ENCODE measurements around the gene CELF2.
A peak's percentile ranks its signal among the peaks of the same experiment; 100 is the strongest.
"Not testable (repeated sequence)": the region's sequence is repeated elsewhere in the genome, so short reads cannot be mapped to it uniquely, and the experiment has no call there.

The CELF2 gene

GRCh38 chr10:11017570-11018431 is at the start of gene CELF2:
CELF2 (plus strand) TSS chr10:11017872; CDS start chr10:11018090, 218 bp downstream.
- DNase-seq: peak; percentile 39

- DNase-seq: no peak
Measured at GRCh38 chr10:10968257-10968588, 49.4 kb upstream of the CELF2 start.

- DNase-seq: no peak
Measured at GRCh38 chr10:10973310-10973709, 44.4 kb upstream of the CELF2 start.

GRCh38 chr10:10975647-10976046 is 42.0 kb upstream of the CELF2 start:
- DNase-seq: no peak

- DNase-seq: no peak
Measured at GRCh38 chr10:10976652-10977051, 41.0 kb upstream of the CELF2 start.

- DNase-seq: no peak
Measured at GRCh38 chr10:10977226-10977956, 40.3 kb upstream of the CELF2 start.

- no peak for DNase-seq
Measured at GRCh38 chr10:10977978-10978377, 39.7 kb upstream of the CELF2 start.

GRCh38 chr10:10985361-10985760 is 32.3 kb upstream of the CELF2 start:
- DNase-seq: no peak

GRCh38 chr10:10986606-10987005 is 31.1 kb upstream of the CELF2 start:
- no peak for DNase-seq

- DNase-seq: no peak
Measured at GRCh38 chr10:10987111-10987510, 30.6 kb upstream of the CELF2 start.

GRCh38 chr10:10989669-10990068 is 28.0 kb upstream of the CELF2 start:
- no peak for DNase-seq

- DNase-seq: no peak
Measured at GRCh38 chr10:10991144-10991543, 26.5 kb upstream of the CELF2 start.

GRCh38 chr10:10992072-10992471 is 25.6 kb upstream of the CELF2 start:
- DNase-seq: no peak

GRCh38 chr10:10992961-10993714 is 24.5 kb upstream of the CELF2 start:
- DNase-seq: no peak

GRCh38 chr10:10993785-10994184 is 23.9 kb upstream of the CELF2 start:
- no peak for DNase-seq

GRCh38 chr10:10994360-10994759 is 23.3 kb upstream of the CELF2 start:
- DNase-seq: no peak

GRCh38 chr10:10995120-10995519 is 22.6 kb upstream of the CELF2 start:
- no peak for DNase-seq

- no peak for DNase-seq
Measured at GRCh38 chr10:10996966-10997620, 20.6 kb upstream of the CELF2 start.

GRCh38 chr10:10999501-10999900 is 18.2 kb upstream of the CELF2 start:
- DNase-seq: not testable (repeated sequence)

- no peak for DNase-seq
Measured at GRCh38 chr10:11002485-11002884, 15.2 kb upstream of the CELF2 start.

GRCh38 chr10:11002916-11003315 is 14.8 kb upstream of the CELF2 start:
- DNase-seq: no peak

- DNase-seq: no peak
Measured at GRCh38 chr10:11003679-11004078, 14.0 kb upstream of the CELF2 start.

All from stimulated activated CD4-positive, alpha-beta T cell treated with anti-CD3 and anti-CD28 coated beads, Interleukin-1b, Interleukin-23, amount 100 ng/mL, for 48 hours (primary cell).